Cardiac septum (tissue), 1 donor: ENCODE measurements around the gene FLNB. TPM values are rescaled to one million over a fixed set of nuclear protein-coding genes. Genes with fewer than 3 reads are reported as not detected.
"Not testable (repeated sequence)": the region's sequence is repeated elsewhere in the genome, so short reads cannot be mapped to it uniquely, and the experiment has no call there.

Experiments used
- DNase-seq: peaks from one replicate; pipeline ENCODE4 v3.0.0-alpha.2; 2020; ENCODE audit warnings: low spot score
- intact Hi-C: fragments of 100-400 bp; cut with DNase I; formaldehyde crosslinking; loops from one replicate; pipeline ENCODE4 v1.14.0; 2022
- total RNA-seq: library from RNA; stranded (reverse); fragmentation: NEBNext Ultra II Directional; extraction: Animal tissue kit (Norgen Biotek cat#: 25700); gene quantifications from one replicate; pipeline ENCODE4 v1.2.1, GENCODE V29; 2021
- donor health status: DM: no; HTN: no; CAD: no.

The FLNB gene
- total RNA-seq, 1 donor from 2014 or later = 58.1 TPM

- intact Hi-C loops = no loop called here
- DNase-seq = no peak
Measured at GRCh38 chr3:58183891-58184290, 175.7 kb downstream of the FLNB start.

GRCh38 chr3:58184309-58184981 is 176.2 kb downstream of the FLNB start:
- intact Hi-C loops = no loop called here
- DNase-seq = no peak

- DNase-seq = no peak
- intact Hi-C loops = no loop called here
Measured at GRCh38 chr3:58184982-58185360, 176.7 kb downstream of the FLNB start.

GRCh38 chr3:58188173-58188564 is 179.9 kb downstream of the FLNB start:
- intact Hi-C loops = loop anchor here (2.0 kb wide), 1 partner anchor 29 kb away; no protein-coding TSS in a partner anchor

GRCh38 chr3:58188921-58189451 is 180.8 kb downstream of the FLNB start:
- intact Hi-C loops = loop anchor here (2.0 kb wide), 1 partner anchor 28 kb away; no protein-coding TSS in a partner anchor
- DNase-seq = no peak

More at GRCh38 chr3:58188173-58188564, 179.9 kb downstream of the FLNB start:
- no peak for DNase-seq

GRCh38 chr3:58189691-58190090 is 181.5 kb downstream of the FLNB start:
- intact Hi-C loops = loop anchor here (2.0 kb wide), 1 partner anchor 27 kb away; no protein-coding TSS in a partner anchor
- no peak for DNase-seq

- intact Hi-C loops = no loop called here
Measured at GRCh38 chr3:58190291-58190690, 182.1 kb downstream of the FLNB start.

GRCh38 chr3:58190882-58191281 is 182.7 kb downstream of the FLNB start:
- intact Hi-C loops = no loop called here

More at GRCh38 chr3:58190291-58190690, 182.1 kb downstream of the FLNB start:
- DNase-seq = no peak

GRCh38 chr3:58191361-58191991 is 183.3 kb downstream of the FLNB start:
- intact Hi-C loops = no loop called here
- no peak for DNase-seq

More at GRCh38 chr3:58190882-58191281, 182.7 kb downstream of the FLNB start:
- no peak for DNase-seq

- intact Hi-C loops = no loop called here
Measured at GRCh38 chr3:58192069-58192468, 183.8 kb downstream of the FLNB start.

GRCh38 chr3:58193682-58194407 is 185.6 kb downstream of the FLNB start:
- intact Hi-C loops = no loop called here
- no peak for DNase-seq

More at GRCh38 chr3:58192069-58192468, 183.8 kb downstream of the FLNB start:
- no peak for DNase-seq

- no peak for DNase-seq
- intact Hi-C loops = no loop called here
Measured at GRCh38 chr3:58197588-58197987, 189.4 kb downstream of the FLNB start.

GRCh38 chr3:58198362-58198761 is 190.1 kb downstream of the FLNB start:
- no peak for DNase-seq
- intact Hi-C loops = no loop called here

- DNase-seq = no peak
- intact Hi-C loops = no loop called here
Measured at GRCh38 chr3:58198804-58199203, 190.6 kb downstream of the FLNB start.

GRCh38 chr3:58200121-58200709 is 192.0 kb downstream of the FLNB start:
- intact Hi-C loops = no loop called here

GRCh38 chr3:58200846-58201355 is 192.7 kb downstream of the FLNB start:
- intact Hi-C loops = no loop called here

More at GRCh38 chr3:58200121-58200709, 192.0 kb downstream of the FLNB start:
- no peak for DNase-seq

GRCh38 chr3:58201451-58201850 is 193.2 kb downstream of the FLNB start:
- intact Hi-C loops = not testable (repeated sequence)

More at GRCh38 chr3:58200846-58201355, 192.7 kb downstream of the FLNB start:
- DNase-seq = no peak

GRCh38 chr3:58202917-58203360 is 194.7 kb downstream of the FLNB start:
- DNase-seq = no peak
- intact Hi-C loops = no loop called here

More at GRCh38 chr3:58201451-58201850, 193.2 kb downstream of the FLNB start:
- DNase-seq = not testable (repeated sequence)

GRCh38 chr3:58203541-58203940 is 195.3 kb downstream of the FLNB start:
- no peak for DNase-seq
- intact Hi-C loops = no loop called here
